ENCODE data around the gene TACC3.

- TF ChIP-seq CTCF (IDR thresholded peaks at IDR 0.05) (no peak), REST (IDR thresholded peaks at IDR 0.05; ENCODE audit: insufficient read depth in 1 of 2, low read depth in 2 of 2, low read length in 1 of 2) (no peak), POLR2AphosphoS5 (IDR thresholded peaks at IDR 0.05; ENCODE audit: low read depth, low read length) (no peak), SIN3A (IDR thresholded peaks at IDR 0.05; ENCODE audit: borderline replicate concordance, insufficient read depth, low read depth, low read length) (no peak)
These were observed 4.2 kb downstream of the TACC3 start for GRCh38 chr4:1725521-1725920.

Data from Panc1 (cell line).